ENCODE measurements around the gene SNRK. TPM values are rescaled to one million over a fixed set of nuclear protein-coding genes. Genes with fewer than 3 reads are reported as not detected.

The SNRK gene
- total RNA-seq, 6 experiments from 2014 or later = 14.0 to 26.2 (median 15.3) TPM

GRCh38 chr3:43363621-43364266, 77.4 kb downstream of the SNRK start:
- no peak overlapping the region for H3K27ac ChIP-seq
- intact Hi-C loops (cut with DNase I) = no loop called here
- H3K4me3 ChIP-seq = no peak overlapping the region
- no peak for TF ChIP-seq POLR2A (IDR thresholded peaks at IDR 0.05)
- no peak for TF ChIP-seq CTCF (IDR thresholded peaks at IDR 0.05)
- ATAC-seq = peak in 1 of 4 donors; percentile 6
- no peak for DNase-seq
- no peaks in the 10 kb centered on the region for H3K4me1 ChIP-seq
- no peaks in the 10 kb centered on the region for H3K27me3 ChIP-seq
- no peaks in the 10 kb centered on the region for H3K9me3 ChIP-seq
- H3K36me3 ChIP-seq = no peaks in the 10 kb centered on the region
- no CpG with 5 or more reads among the region's 26 CpGs for WGBS (ENCODE audit: insufficient coverage, low coverage, low lambda C conversion rate, missing lambda C conversion rate)

GRCh38 chr3:43364494-43364893, 78.2 kb downstream of the SNRK start:
- no peaks in the 10 kb centered on the region for H3K27me3 ChIP-seq
- H3K4me3 ChIP-seq = no peak overlapping the region
- H3K36me3 ChIP-seq = no peaks in the 10 kb centered on the region
- ATAC-seq (no peak), DNase-seq (no peak)
- intact Hi-C loops (cut with DNase I) = no loop called here
- H3K9me3 ChIP-seq = no peaks in the 10 kb centered on the region
- no CpG with 5 or more reads among the region's 14 CpGs for WGBS (ENCODE audit: insufficient coverage, low coverage, low lambda C conversion rate, missing lambda C conversion rate)
- H3K4me1 ChIP-seq = no peaks in the 10 kb centered on the region
- H3K27ac ChIP-seq = no peak overlapping the region
- TF ChIP-seq POLR2A (IDR thresholded peaks at IDR 0.05) = no peak
- TF ChIP-seq CTCF (IDR thresholded peaks at IDR 0.05) = no peak

- ATAC-seq = no peak
- Histone ChIP-seq H3K27ac (no peak overlapping the region), H3K27me3 (no peaks in the 10 kb centered on the region), H3K4me3 (no peak overlapping the region), H3K9me3 (no peaks in the 10 kb centered on the region), H3K36me3 (no peaks in the 10 kb centered on the region), H3K4me1 (no peaks in the 10 kb centered on the region)
- WGBS (ENCODE audit: insufficient coverage, low coverage, low lambda C conversion rate, missing lambda C conversion rate) = 96% methylated on average over 4 of the region's 14 CpGs
- no peak for DNase-seq
- intact Hi-C loops (cut with DNase I) = no loop called here
- no peak for TF ChIP-seq POLR2A (IDR thresholded peaks at IDR 0.05)
- no peak for TF ChIP-seq CTCF (IDR thresholded peaks at IDR 0.05)
Observed at GRCh38 chr3:43364926-43365325, 78.6 kb downstream of the SNRK start.

- ATAC-seq = no peak
- TF ChIP-seq POLR2A (IDR thresholded peaks at IDR 0.05) = no peak
- TF ChIP-seq CTCF (IDR thresholded peaks at IDR 0.05) = no peak
- Histone ChIP-seq H3K27ac (no peak overlapping the region), H3K9me3 (no peaks in the 10 kb centered on the region), H3K4me3 (no peak overlapping the region), H3K36me3 (no peaks in the 10 kb centered on the region), H3K4me1 (no peaks in the 10 kb centered on the region), H3K27me3 (no peaks in the 10 kb centered on the region)
- 96% methylated on average over 4 of the region's 12 CpGs for WGBS (ENCODE audit: insufficient coverage, low coverage, low lambda C conversion rate, missing lambda C conversion rate)
- intact Hi-C loops (cut with DNase I) = no loop called here
- DNase-seq = no peak
Observed at GRCh38 chr3:43365601-43366305, 79.4 kb downstream of the SNRK start.
